NCI-H524 (cell line): ENCODE data around the gene ENPP7.

Experiments
- DNase-seq, 2 experiments: peaks; one replicate each; lab custom pipeline; 2025; lab: John Stamatoyannopoulos, UW

Gene ENPP7

DNA sequence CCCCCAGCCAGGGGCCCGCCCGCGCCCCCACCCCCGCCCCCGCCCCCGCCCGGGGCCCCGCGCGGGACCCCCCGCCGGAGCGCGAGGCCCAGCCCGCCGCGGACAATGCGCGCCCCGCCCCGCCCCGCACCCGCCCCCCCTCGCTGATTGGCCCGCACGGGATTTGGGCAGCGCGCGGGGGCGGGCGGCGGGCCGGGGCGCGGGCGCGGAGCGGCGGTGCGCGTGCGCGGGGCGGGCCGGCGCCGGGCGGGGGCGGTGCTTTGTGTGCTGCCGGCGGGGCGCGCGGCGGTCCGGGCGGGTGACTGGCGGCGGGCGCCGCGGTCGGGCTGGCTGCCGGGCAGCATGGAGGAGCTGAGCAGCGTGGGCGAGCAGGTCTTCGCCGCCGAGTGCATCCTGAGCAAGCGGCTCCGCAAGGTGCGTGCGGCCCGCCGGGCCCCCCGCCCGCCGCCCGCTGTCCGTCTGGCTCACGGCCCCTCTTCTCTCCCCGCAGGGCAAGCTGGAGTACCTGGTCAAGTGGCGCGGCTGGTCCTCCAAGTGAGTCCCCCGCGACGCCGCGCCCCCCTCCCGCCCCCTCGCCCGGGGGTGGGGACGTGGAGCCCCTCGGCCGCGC is 47.3 kb downstream of the ENPP7 start, which contains the start of gene CBX2:
Gene CBX2, plus strand, starts transcription at position 255 of the 610 bp plus-strand sequence. Its CDS starts 88 bp downstream, at position 343.
- DNase-seq: peak; percentile 77 to 87

- DNase-seq: peak; percentile 57 to 82
Measured at GRCh38 chr17:79778504-79779083, 47.9 kb downstream of the ENPP7 start.

DNA sequence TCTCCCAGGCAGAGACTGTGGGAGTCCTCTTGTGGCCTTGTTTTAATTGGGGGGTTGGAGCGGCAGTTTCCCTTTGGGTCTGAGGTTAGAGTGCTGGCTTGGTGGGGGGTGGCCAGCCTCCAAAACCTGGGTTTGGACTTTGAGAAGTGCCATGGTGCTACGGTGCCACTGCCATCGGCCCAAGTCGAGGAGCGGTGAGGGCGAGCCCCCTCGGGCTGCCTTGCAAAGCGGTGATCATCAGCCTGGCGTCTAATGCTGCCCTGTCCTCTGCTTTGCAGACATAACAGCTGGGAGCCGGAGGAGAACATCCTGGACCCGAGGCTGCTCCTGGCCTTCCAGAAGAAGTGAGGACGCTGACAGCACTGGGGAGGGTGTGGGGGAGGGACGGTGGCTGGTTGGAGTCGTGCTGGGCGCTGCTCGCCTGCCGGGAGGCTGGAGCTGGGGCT is 48.4 kb downstream of the ENPP7 start:
- DNase-seq: no peak

- DNase-seq: no peak
Measured at GRCh38 chr17:79779661-79780365, 49.1 kb downstream of the ENPP7 start.

- no peak for DNase-seq
Measured at GRCh38 chr17:79781012-79781650, 50.4 kb downstream of the ENPP7 start.

- no peak for DNase-seq
Measured at GRCh38 chr17:79781736-79782575, 51.2 kb downstream of the ENPP7 start.

DNA sequence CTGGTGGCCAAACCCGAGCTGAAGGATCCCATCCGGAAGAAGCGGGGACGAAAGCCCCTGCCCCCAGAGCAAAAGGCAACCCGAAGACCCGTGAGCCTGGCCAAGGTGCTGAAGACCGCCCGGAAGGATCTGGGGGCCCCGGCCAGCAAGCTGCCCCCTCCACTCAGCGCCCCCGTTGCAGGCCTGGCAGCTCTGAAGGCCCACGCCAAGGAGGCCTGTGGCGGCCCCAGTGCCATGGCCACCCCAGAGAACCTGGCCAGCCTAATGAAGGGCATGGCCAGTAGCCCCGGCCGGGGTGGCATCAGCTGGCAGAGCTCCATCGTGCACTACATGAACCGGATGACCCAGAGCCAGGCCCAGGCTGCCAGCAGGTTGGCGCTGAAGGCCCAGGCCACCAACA is 53.1 kb downstream of the ENPP7 start:
- no peak for DNase-seq

DNA sequence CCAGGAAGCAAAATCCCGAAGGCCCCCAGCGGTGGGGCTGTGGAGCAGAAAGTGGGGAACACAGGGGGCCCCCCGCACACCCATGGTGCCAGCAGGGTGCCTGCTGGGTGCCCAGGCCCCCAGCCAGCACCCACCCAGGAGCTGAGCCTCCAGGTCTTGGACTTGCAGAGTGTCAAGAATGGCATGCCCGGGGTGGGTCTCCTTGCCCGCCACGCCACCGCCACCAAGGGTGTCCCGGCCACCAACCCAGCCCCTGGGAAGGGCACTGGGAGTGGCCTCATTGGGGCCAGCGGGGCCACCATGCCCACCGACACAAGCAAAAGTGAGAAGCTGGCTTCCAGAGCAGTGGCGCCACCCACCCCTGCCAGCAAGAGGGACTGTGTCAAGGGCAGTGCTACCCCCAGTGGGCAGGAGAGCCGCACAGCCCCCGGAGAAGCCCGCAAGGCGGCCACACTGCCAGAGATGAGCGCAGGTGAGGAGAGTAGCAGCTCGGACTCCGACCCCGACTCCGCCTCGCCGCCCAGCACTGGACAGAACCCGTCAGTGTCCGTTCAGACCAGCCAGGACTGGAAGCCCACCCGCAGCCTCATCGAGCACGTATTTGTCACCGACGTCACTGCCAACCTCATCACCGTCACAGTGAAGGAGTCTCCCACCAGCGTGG is 53.7 kb downstream of the ENPP7 start:
- no peak for DNase-seq

DNA sequence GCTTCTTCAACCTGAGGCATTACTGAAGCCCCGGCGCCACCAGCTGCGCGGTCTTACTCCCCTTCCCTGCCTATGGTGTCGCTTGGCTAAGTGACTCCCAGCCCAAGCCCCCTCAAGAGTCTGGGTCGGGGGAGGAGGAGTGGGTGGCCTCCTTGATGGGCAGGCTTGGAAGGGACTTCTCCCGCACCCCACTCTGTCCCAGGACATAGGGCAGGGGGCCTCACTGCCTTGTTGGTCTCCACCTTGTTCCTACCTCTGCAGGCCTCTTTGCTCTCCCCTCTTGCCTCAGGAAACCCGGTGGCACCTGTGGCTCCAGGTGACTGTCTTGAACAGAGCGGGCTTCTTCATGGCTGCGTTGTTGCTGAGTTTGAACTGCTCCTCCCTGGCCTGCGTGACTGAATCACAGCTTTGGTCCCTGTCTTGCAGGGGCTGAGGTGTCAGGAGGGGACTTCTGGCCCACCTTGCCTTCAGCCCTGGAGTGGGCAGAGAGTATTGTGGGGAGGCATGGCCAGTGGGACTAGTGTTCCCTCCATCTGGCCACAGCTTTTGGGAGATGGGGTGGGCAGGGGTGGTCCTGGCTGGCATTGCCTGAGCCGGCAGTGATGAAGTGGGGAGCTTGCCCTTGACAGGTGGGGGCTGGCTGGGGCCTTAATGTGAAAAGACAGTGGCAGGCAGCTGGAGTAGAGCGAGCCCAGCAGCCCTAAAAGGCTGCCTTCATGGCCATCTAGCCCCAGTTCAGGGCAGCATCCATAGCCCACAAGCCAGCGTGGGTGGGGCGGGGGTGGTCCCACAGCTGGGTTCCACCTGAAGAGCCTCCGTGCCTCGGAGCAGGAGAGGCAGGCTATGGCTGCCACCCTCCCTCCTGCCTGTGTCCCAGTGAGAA is 54.5 kb downstream of the ENPP7 start:
- DNase-seq: no peak

- no peak for DNase-seq
Measured at GRCh38 chr17:79785900-79786810, 55.4 kb downstream of the ENPP7 start.

GRCh38 chr17:79786930-79787643 is 56.3 kb downstream of the ENPP7 start:
- no peak for DNase-seq

- DNase-seq: no peak
Measured at GRCh38 chr17:79788455-79788854, 57.7 kb downstream of the ENPP7 start.

DNA sequence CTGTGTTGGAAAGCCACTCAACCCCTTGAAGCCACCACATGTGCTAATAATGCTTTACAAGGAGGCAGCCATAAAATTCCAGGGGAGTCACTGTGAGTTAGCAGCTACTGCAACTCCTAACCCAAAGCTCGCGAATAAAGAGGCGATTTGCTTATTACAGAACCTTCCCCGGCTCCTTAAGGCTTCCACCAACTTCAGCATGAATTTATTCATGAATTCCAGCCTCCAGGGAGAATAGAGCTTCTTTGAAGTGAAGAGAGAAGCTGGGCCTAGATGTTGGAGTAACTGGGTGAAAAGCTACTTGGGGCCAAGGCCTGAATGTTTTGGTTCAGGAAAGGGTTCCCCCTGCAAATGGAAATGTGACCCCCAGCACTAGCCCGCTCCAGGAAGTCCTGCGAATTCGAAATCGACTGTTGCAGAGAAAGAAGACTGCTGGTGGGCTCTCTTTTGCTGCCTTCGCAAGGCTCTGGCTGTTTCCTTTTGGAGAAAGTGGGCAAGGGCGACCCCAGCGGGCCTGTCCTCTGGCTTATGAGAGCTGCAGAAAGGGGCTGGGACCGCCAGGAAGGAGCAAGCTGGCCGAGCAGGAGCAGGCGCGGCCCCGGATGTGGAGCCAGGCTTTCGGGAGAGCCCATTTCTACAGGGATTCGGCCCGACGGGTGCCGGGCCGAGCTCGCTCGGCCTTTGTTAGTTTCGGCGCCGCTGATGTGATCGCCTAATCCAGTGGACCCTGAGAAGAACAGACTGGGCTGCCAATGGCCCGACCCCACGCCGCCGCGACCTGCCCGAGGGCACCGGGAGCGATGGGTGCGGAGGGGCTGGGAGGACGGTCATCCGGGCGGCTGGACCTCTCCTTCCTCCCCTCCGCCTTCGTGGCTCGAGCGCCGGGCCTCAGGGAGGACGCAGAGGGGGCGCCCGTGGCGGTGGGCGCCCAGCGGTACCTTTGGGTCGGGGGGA is 58.5 kb downstream of the ENPP7 start:
- DNase-seq: peak in 1 of 2 experiments; percentile 58

GRCh38 chr17:79789943-79790804 is 59.4 kb downstream of the ENPP7 start:
- DNase-seq: peak; percentile 45 to 77

GRCh38 chr17:79790805-79791734 is 60.3 kb downstream of the ENPP7 start:
- peak in 1 of 2 experiments; percentile 57 for DNase-seq
